ENCODE results near the gene NFYC. TPM values are rescaled to one million over a fixed set of nuclear protein-coding genes. Genes with fewer than 3 reads are reported as not detected.

The NFYC gene
- total and polyA plus RNA-seq, 3 donors from 2014 or later, result 69.1 to 83.9 (median 70.0) TPM

- Histone ChIP-seq H3K4me3 (no peak overlapping the region), H3K27me3 (no peaks in the 10 kb centered on the region), H3K4me1 (peaks cover under 1% of the 10 kb centered on the region), H3K9me3 (no peaks in the 10 kb centered on the region), H3K36me3 (ENCODE audit: low read depth, missing control alignments) (no peaks in the 10 kb centered on the region), H3K27ac (no peak overlapping the region)
- DNase-seq, result no peak
- no peak for TF ChIP-seq POLR2A (IDR thresholded peaks at IDR 0.05)
- TF ChIP-seq CTCF (IDR thresholded peaks at IDR 0.05), result no peak
- intact Hi-C loops (cut with DNase I; ENCODE audit: low total_unique reads), result no loop called here
- 28 to 36% methylated on average over 1 of the region's 1 CpG for WGBS, 2 donors
Measured at GRCh38 chr1:40745176-40745575, 53.7 kb downstream of the NFYC start.

- intact Hi-C loops (cut with DNase I; ENCODE audit: low total_unique reads), result no loop called here
- no peaks in the 10 kb centered on the region for H3K4me1 ChIP-seq
- no peaks in the 10 kb centered on the region for H3K36me3 ChIP-seq (ENCODE audit: low read depth, missing control alignments)
- no peak overlapping the region for H3K27ac ChIP-seq
- H3K4me3 ChIP-seq, result no peak overlapping the region
- TF ChIP-seq POLR2A (IDR thresholded peaks at IDR 0.05) (no peak), CTCF (IDR thresholded peaks at IDR 0.05) (no peak)
- no peak for DNase-seq
- no peaks in the 10 kb centered on the region for H3K9me3 ChIP-seq
- 83 to 92% methylated on average over 2 of the region's 2 CpGs for WGBS, 2 donors
- no peaks in the 10 kb centered on the region for H3K27me3 ChIP-seq
Measured at GRCh38 chr1:40746344-40747090, 55.0 kb downstream of the NFYC start.

GRCh38 chr1:40748841-40749718, 57.6 kb downstream of the NFYC start:
- intact Hi-C loops (cut with DNase I; ENCODE audit: low total_unique reads), result no loop called here
- H3K9me3 ChIP-seq, result no peaks in the 10 kb centered on the region
- TF ChIP-seq POLR2A (IDR thresholded peaks at IDR 0.05) (no peak), CTCF (IDR thresholded peaks at IDR 0.05) (no peak)
- no peak overlapping the region for H3K4me3 ChIP-seq
- H3K27me3 ChIP-seq, result no peaks in the 10 kb centered on the region
- H3K4me1 ChIP-seq, result no peaks in the 10 kb centered on the region
- WGBS, 2 donors, result 91 to 97% methylated on average over 5 of the region's 5 CpGs
- DNase-seq, result no peak
- H3K27ac ChIP-seq, result no peak overlapping the region
- no peaks in the 10 kb centered on the region for H3K36me3 ChIP-seq (ENCODE audit: low read depth, missing control alignments)

- no peak for DNase-seq
- H3K9me3 ChIP-seq, result no peaks in the 10 kb centered on the region
- no peaks in the 10 kb centered on the region for H3K36me3 ChIP-seq (ENCODE audit: low read depth, missing control alignments)
- no peaks in the 10 kb centered on the region for H3K27me3 ChIP-seq
- intact Hi-C loops (cut with DNase I; ENCODE audit: low total_unique reads), result no loop called here
- no peaks in the 10 kb centered on the region for H3K4me1 ChIP-seq
- TF ChIP-seq POLR2A (IDR thresholded peaks at IDR 0.05), result no peak
- TF ChIP-seq CTCF (IDR thresholded peaks at IDR 0.05), result no peak
- no peak overlapping the region for H3K27ac ChIP-seq
- no peak overlapping the region for H3K4me3 ChIP-seq
- 60 to 97% methylated on average over 3 of the region's 3 CpGs for WGBS, 2 donors
Measured at GRCh38 chr1:40749817-40750216, 58.3 kb downstream of the NFYC start.
